LHCN-M2 (cell line): ENCODE data around the gene C19orf81. TPM values are rescaled to one million over a fixed set of nuclear protein-coding genes. Genes with fewer than 3 reads are reported as not detected.

Source experiments
- total RNA-seq: library from RNA; depleted of rRNA; stranded (reverse); fragments of >200 nt; gene quantifications from 2 replicates; pipeline ENCODE4 v1.2.3, GENCODE V29; 2014; rRNA removed

The C19orf81 gene
- total RNA-seq, 1 experiment from 2014 or later: not detected

Other genes with a start within 250 kb of the C19orf81 start
- gene SPIB, start 230.5 kb upstream of the C19orf81 start, total RNA-seq: not detected in 2 replicates
- 0.11 TPM in 1 of 2 replicates, not detected in the other for gene MYBPC2, start 216.6 kb upstream of the C19orf81 start, total RNA-seq
- gene EMC10, start 172.9 kb upstream of the C19orf81 start, total RNA-seq: 116 and 122 TPM in 2 replicates
- 0.23 and 2.4 TPM in 2 replicates for gene GARIN5A, start 172.6 kb upstream of the C19orf81 start, total RNA-seq
- 41.7 and 47.3 TPM in 2 replicates for gene JOSD2, start 138.3 kb upstream of the C19orf81 start, total RNA-seq
- gene ASPDH, start 135.5 kb upstream of the C19orf81 start, total RNA-seq: not detected in 2 replicates
- gene LRRC4B, start 81.0 kb upstream of the C19orf81 start, total RNA-seq: not detected in 2 replicates
- gene SYT3, start 9.6 kb upstream of the C19orf81 start, total RNA-seq: 0.11 TPM in 1 of 2 replicates, not detected in the other
- 3.6 and 6.3 TPM in 2 replicates for gene SHANK1, start 70.4 kb downstream of the C19orf81 start, total RNA-seq
- 129 and 189 TPM in 2 replicates for gene CLEC11A, start 73.9 kb downstream of the C19orf81 start, total RNA-seq
- gene GPR32, start 121.0 kb downstream of the C19orf81 start, total RNA-seq: not detected in 2 replicates
- gene ACP4, start 141.0 kb downstream of the C19orf81 start, total RNA-seq: not detected in 2 replicates
- gene KLK1, start 174.3 kb downstream of the C19orf81 start, total RNA-seq: not detected in 2 replicates
- not detected in 2 replicates for gene KLK15, start 184.1 kb downstream of the C19orf81 start, total RNA-seq
- not detected in 2 replicates for gene KLK3, start 205.5 kb downstream of the C19orf81 start, total RNA-seq
- gene KLK2, start 224.0 kb downstream of the C19orf81 start, total RNA-seq: not detected in 2 replicates